ENCODE data around the gene ATOH1.

ATOH1 gene

GRCh38 chr4:93802045-93802444, 26.5 kb upstream of the ATOH1 start:
- TF ChIP-seq, protein P1, sequence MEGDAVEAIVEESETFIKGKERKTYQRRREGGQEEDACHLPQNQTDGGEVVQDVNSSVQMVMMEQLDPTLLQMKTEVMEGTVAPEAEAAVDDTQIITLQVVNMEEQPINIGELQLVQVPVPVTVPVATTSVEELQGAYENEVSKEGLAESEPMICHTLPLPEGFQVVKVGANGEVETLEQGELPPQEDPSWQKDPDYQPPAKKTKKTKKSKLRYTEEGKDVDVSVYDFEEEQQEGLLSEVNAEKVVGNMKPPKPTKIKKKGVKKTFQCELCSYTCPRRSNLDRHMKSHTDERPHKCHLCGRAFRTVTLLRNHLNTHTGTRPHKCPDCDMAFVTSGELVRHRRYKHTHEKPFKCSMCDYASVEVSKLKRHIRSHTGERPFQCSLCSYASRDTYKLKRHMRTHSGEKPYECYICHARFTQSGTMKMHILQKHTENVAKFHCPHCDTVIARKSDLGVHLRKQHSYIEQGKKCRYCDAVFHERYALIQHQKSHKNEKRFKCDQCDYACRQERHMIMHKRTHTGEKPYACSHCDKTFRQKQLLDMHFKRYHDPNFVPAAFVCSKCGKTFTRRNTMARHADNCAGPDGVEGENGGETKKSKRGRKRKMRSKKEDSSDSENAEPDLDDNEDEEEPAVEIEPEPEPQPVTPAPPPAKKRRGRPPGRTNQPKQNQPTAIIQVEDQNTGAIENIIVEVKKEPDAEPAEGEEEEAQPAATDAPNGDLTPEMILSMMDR (conservative IDR thresholded peaks at IDR 0.05; ENCODE audit: low read length) = no peak
- H3K4me3 ChIP-seq (ENCODE audit: low read length) = no peak overlapping the region
- DNase-seq (ENCODE audit: low read depth) = no peak

DNA sequence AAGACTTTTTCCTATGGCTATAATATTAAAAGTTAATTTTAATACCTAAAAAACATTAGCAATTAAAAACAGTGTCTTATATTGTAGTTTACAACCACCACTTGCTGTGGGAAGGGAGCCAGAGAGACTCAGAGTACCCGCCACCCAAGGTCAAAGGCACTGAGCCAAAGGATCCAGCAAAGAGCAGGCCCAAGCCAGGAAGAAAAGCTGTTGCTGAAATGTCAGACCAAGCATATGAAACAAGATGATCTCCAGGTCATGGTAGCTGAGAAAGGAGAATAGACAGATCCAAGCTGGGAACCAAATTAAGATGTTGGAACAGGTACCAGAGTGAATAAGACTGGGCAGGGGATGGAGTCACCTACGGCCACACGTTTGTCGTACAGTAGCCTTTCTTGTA, 18.8 kb upstream of the ATOH1 start:
- TF ChIP-seq, protein P1 (conservative IDR thresholded peaks at IDR 0.05; ENCODE audit: low read length) = no peak
- no peak overlapping the region for H3K4me3 ChIP-seq (ENCODE audit: low read length)
- no peak for DNase-seq (ENCODE audit: low read depth)

DNA sequence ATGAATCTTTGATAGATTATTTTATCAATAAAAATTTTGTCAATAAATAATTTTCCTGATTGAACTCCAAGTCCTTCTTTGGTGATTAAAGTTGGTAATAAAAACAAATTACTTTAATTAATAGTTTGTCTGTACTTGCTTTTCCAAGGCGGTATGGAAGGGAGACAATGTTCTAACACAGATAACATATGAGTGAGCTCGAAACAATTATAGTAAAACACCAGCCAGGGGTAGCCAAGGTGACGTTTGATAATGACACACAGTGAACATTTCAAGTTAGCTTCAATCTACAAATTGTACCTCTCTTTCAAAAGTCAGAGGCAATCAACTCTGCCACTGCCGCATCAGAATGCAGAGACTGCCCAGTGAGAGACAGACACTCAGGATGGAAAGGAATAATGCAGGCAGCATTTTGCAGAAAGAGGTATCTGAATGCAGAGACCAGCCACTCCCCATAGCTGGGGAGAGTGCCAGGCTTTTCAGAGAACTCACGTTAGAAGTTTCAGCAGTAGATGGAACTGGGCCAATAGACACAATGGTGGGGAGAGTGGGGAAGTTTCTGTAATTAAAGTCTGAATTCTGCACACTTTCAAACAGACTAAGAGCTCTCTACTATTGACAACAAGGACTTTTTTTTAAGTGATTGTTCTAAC, 18.1 kb upstream of the ATOH1 start:
- TF ChIP-seq, protein P1 (conservative IDR thresholded peaks at IDR 0.05; ENCODE audit: low read length) = no peak
- DNase-seq (ENCODE audit: low read depth) = no peak
- H3K4me3 ChIP-seq (ENCODE audit: low read length) = no peak overlapping the region

DNA sequence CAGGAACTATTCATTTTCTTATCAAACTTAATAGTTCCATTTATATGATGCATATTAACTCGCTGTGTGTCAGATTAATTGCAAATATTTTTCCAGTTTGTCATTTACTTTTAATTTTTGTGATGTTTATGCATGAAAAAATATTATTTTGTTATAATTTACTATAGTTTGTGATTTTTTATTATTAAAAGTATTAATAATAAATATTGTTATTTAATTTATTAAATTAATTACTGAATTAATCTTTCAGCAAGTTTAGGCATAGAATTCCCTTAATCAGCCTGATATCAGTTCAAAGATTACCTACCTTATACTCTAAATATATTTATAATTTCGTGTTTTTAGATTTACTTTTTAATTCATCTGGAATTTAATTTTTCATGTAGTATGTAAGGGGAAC, 15.5 kb upstream of the ATOH1 start:
- TF ChIP-seq, protein P1 (conservative IDR thresholded peaks at IDR 0.05; ENCODE audit: low read length) = no peak
- no peak overlapping the region for H3K4me3 ChIP-seq (ENCODE audit: low read length)
- no peak for DNase-seq (ENCODE audit: low read depth)

- H3K4me3 ChIP-seq (ENCODE audit: low read length) = no peak overlapping the region
- no peak for DNase-seq (ENCODE audit: low read depth)
- TF ChIP-seq, protein P1 (conservative IDR thresholded peaks at IDR 0.05; ENCODE audit: low read length) = no peak
Observed at GRCh38 chr4:93814141-93814540, 14.4 kb upstream of the ATOH1 start.

DNA sequence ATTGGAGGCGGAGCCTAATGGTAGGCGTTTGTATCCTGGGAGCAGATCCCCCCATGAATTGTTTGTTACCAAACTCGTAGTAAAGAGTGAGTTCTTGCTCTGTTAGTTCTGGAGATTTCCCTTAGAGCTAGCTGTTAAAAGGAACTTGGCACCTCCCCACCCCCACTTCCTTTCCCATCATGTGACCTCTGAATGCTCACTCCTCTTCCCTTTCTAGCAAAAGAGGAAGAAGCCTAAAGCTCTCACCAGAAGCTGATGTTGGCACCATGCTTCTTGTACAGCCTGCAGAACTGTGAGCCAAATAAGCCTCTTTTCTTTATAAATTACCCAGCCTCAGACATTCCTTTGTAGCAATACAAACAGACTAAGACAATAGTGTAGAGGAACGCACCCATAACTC, 13.8 kb upstream of the ATOH1 start:
- no peak overlapping the region for H3K4me3 ChIP-seq (ENCODE audit: low read length)
- TF ChIP-seq, protein P1 (conservative IDR thresholded peaks at IDR 0.05; ENCODE audit: low read length) = no peak
- no peak for DNase-seq (ENCODE audit: low read depth)

GRCh38 chr4:93825551-93826216, 2.9 kb upstream of the ATOH1 start:
- no peak for DNase-seq (ENCODE audit: low read depth)
- no peak overlapping the region for H3K4me3 ChIP-seq (ENCODE audit: low read length)
- TF ChIP-seq, protein P1 (conservative IDR thresholded peaks at IDR 0.05; ENCODE audit: low read length) = no peak
